GM19043 (cell line): ENCODE data around the gene AARSD1.
"Not testable (repeated sequence)": the region's sequence is repeated elsewhere in the genome, so short reads cannot be mapped to it uniquely, and the experiment has no call there.

ENCODE experiments used
- ATAC-seq: cut with Tn5 transposase; IDR thresholded peaks from one replicate; pipeline ENCODE4 v1.9.1; 2021; ENCODE audit warnings: low read depth; ENCODE audit not compliant: unreplicated experiment

Gene AARSD1

DNA sequence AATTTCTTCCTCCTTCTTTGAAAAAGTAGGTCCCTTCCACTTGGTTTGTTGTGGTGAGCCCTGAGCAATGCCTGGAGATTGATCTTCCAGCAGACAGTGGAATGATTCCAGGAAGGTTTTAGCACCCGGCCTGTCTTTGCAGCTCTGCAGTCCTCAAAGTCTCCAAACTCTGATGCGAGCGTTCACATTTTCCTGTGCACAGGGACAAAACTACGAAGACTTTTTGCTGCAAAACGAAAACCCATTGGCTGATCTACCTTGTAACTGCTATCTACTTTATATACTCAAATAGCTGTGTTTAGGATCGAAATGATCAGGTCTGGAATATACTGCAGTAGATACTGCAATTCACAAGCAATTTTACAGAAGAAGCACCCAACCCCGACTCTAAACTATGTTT, 42.0 kb downstream of the AARSD1 start:
- no peak for ATAC-seq

GRCh38 chr17:42920922-42921321, 43.3 kb downstream of the AARSD1 start:
- no peak for ATAC-seq

GRCh38 chr17:42920106-42920900, 44.0 kb downstream of the AARSD1 start:
- no peak for ATAC-seq

- not testable (repeated sequence) for ATAC-seq
Observed at GRCh38 chr17:42919522-42920077, 44.7 kb downstream of the AARSD1 start.

GRCh38 chr17:42918902-42919521, 45.2 kb downstream of the AARSD1 start:
- ATAC-seq = no peak

DNA sequence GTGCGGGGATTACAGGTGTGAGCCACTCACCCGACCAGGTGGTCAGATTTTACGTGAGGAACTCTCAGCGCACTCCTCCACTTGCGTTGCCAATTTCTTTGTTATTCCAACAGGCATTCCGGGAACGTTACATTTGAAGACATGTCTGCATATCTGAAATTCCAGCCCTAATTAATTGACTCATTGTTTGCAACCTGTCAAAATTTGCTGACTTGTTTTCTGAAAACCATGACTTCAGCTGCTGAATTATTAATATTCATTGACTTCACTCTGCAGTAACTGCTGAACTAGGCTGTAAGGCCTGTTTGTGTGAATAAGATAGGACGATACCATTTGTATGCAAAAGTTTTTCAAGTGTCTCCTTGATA, 47.0 kb downstream of the AARSD1 start:
- ATAC-seq = no peak

DNA sequence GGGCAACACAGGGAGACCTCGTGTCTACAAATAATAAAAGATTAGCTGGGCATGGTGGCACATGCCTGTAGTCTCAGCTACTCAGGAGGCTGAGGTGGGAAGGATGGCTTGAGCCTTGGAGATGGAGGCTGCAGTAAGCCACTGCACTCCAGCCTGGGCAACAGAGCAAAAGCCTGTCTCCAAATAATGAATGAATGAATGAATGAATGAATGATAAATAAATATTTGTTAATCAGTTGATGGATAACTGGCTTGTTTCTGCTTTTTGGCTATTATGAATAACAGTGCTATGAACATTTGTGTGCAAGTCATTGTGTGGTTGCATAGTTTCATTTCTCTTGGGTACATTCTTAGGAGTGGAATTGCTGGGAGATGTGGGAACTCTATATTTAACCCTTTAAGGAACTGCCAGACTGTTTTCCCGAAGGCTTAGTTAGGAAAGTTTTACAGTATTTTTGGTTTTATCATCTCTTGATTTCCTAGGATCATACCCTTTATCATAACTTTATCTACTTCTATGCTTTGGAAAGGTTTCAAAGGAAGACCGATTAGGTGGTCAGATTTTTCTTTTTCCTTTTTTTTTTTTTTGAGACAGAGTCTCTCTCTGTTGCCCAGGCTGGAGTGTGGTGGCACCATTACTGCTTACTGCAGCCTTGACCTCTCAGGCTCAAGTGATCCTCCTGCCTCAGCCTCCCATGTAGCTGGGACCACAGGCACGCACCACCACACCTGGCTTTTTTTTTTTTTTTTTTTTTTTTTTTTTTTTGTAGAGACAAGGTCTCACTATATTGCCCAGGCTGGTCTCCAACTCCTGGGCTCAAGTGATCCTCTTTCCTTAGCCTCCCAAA, 47.6 kb downstream of the AARSD1 start:
- ATAC-seq = not testable (repeated sequence)

GRCh38 chr17:42915288-42915687, 49.0 kb downstream of the AARSD1 start:
- not testable (repeated sequence) for ATAC-seq

DNA sequence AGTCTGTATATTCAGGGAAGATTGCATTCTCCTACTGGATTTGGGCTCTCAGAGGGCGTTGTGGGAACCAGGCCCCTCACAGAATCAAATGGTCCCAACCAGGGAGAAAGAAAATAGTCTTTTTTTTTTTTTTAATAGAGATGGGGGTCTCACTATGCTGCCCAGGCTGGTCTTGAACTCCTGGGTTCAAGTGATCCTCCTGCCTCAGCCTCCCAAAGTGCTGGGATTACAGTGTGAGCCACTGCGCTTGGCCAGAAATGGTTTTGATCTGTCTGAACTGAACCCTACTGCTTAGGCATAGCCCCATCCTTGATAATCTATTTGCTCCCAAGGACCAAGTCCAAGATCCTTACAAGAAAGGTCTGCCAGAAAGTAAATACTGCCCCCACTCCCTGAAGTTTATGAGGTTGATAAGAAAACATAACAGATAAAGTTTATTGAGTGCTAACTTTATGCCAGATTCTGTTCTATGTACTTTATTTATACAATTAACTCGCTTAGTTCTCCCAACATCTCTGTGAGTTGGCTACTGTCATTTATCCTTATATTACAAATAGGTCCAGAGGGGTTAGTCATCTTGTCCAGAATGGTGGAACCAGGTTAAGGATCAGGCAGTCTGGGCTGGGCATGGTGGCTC, 50.2 kb downstream of the AARSD1 start:
- ATAC-seq = no peak

DNA sequence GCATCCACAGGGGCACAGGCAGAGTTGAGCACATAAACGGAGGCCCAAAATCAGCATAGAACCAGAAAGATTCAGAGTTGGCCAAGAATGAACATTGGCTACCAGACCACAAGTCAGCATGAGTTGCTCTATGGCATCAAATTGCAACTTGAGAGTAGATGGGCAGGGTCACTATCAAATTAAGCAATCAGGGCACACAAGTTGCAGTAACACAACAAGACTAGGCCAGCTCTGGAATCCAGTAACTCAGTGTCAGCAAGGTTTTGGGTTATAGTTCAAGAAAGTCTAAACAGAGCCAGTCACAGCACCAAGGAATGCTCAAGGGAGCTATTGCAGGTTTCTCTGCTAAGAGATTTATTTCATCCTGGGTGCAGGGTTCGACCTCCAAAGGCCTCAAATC, 50.7 kb downstream of the AARSD1 start:
- no peak for ATAC-seq

DNA sequence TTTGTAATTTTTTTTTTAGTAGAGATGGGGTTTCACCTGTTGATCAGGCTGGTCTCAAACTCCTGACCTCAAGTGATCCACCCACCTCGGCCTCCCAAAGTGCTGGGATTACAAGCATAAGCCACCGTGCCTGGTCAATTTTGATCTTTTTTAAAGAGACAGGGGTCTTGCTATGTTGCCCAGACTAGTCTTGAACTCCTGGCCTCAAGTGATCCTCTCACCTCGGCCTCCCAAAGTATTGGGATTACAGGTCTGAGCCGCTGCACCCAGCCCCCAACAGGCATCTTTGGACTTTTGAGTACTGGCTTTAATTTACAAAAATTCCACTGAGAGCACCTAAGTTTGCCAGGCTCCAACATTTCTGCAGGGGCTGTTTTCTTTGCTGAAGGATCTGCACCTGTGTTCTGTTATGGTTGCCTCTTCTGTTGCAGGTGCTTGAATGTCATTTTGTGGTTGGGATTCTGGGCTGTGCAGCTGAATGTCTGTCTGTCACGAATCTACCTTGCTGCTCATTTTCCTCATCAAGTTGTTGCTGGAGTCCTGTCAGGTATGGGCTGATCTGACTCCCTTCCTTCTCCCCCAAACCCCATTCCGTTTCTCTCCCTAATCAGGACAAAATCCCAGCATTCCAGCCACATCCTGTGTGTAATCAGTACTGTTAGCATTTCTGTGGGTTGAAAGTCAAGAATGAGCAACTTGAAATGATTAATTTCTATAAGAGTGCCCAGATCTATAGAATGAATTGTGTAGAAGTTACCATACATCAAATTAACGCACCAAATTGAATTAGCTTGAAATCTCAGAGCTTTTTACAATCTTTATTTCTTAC, 55.2 kb downstream of the AARSD1 start:
- ATAC-seq = no peak

DNA sequence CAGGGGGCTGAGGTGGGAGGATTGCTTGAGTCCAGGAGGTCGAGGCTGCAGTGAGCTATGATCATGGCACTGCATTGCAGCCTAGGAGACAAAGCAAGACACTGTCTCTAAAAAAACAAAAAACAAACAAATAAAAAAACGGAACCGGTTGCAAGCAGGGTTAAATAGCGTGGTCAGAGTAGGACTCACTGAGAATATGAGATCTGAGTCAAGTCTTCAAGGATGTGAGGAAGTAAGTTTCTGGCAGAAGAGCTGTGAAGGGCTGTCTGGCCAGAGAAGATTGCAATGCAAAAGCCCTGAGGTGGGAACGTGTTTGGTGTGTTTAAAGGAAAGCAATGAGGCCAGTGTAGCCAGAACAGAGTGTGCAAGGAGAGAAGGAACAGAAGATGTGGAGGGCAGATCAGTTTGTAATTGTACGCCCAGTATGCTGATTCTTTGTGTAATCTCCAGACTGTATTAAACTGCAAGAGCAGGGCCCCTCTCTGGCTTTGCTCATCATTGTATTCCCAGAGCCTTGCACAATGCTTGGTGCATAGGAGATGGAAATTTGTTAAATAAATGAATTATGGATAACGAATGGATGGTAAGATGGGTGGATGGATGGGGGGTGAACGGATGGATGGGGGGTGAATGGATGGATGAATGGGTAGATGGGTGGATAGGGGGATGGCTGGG, 57.3 kb downstream of the AARSD1 start:
- ATAC-seq = no peak

DNA sequence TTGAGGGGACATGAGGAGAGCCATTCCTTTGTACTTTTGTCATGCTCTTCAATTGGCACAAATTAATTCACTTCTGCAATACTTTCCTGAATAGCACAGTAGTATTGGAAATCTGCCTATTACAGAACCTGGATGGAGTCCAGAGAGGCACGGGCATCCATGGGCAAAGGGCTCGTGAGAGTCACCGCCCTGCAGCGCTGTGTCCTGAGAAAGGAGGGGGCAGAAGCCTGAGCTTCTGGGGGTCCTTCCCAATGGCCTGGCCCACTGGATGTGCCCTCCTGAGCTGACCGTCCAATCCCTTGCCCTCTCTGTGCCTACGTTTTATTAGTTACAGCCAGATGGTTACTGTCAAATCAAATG, 60.2 kb downstream of the AARSD1 start:
- ATAC-seq = no peak

DNA sequence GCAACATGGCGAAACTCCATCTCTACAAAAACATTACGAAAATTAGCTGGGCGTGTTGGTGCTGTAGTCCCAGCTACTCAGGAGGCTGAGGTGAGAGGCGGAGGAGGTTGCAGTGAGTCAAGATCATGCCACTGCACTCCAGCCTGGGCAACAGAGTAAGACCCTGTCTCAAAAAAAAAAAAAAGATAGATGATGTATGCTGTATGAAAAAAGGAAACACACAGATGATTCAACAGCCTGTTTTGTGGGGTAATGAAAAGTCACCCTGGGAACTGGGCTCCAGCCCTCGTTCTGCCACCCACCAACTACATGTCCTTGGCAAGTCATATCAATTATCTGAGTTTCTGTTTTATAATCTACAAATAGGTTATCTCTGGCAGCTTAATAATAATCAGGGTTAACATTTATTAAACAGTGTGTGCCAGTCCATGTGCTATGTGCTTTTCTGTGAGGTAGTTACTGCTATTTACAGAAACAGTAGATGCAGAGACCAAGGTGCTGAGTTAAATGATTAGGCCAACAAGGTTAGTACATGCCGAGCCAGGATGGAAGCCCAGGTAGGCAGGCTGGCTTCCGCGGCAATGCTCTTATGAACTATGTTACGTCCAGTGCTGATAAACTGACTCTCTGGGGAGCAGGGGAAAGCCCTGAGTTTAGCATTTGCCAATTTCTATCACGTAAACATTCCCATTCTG, 62.6 kb downstream of the AARSD1 start:
- no peak for ATAC-seq
